ENCODE data around the gene OLFM4.
"Not testable (repeated sequence)": the region's sequence is repeated elsewhere in the genome, so short reads cannot be mapped to it uniquely, and the experiment has no call there.

The OLFM4 gene, protein sequence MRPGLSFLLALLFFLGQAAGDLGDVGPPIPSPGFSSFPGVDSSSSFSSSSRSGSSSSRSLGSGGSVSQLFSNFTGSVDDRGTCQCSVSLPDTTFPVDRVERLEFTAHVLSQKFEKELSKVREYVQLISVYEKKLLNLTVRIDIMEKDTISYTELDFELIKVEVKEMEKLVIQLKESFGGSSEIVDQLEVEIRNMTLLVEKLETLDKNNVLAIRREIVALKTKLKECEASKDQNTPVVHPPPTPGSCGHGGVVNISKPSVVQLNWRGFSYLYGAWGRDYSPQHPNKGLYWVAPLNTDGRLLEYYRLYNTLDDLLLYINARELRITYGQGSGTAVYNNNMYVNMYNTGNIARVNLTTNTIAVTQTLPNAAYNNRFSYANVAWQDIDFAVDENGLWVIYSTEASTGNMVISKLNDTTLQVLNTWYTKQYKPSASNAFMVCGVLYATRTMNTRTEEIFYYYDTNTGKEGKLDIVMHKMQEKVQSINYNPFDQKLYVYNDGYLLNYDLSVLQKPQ

DNA sequence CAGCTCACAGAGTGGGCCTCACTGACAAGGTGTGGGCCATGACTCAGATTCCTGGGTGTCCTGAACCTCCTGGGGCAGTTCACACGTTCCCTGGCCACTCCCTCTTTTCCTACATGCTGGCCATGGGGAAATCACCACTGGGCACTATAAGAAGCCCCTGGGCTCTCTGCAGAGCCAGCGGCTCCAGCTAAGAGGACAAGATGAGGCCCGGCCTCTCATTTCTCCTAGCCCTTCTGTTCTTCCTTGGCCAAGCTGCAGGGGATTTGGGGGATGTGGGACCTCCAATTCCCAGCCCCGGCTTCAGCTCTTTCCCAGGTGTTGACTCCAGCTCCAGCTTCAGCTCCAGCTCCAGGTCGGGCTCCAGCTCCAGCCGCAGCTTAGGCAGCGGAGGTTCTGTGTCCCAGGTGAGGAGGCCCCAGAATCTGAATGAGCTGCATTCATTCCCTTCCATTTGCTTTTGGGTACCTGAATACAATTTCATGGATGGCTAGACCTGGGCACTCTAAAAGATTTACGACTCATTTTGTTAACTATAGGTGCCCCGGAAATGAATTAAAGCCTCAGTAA lies at the start of gene OLFM4:
Gene OLFM4, plus strand, starts transcription at position 177 of the 567 bp plus-strand sequence. Its CDS starts 24 bp downstream, at position 201.
- DNase-seq (ENCODE audit: low read depth): no peak

DNA sequence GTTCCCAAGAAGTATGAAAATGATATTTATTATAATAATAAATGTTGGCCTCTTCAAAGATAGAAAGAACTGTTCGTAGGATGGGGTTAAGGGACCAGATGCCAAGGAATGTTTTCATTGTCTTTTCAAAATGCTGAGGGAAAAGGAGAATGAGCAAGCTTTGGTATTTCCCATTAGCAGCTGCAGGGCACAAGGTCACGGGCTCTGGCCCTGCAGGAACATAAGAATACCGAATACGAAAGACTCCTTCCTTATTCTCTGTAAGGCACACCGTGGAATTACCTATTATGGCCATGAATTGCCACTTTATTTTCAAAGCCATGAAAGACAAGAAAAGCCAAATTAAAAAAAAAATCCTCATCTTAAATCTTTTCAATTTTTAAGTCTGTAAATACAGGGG lies 49.6 kb upstream of the OLFM4 start:
- DNase-seq (ENCODE audit: low read depth): no peak

DNA sequence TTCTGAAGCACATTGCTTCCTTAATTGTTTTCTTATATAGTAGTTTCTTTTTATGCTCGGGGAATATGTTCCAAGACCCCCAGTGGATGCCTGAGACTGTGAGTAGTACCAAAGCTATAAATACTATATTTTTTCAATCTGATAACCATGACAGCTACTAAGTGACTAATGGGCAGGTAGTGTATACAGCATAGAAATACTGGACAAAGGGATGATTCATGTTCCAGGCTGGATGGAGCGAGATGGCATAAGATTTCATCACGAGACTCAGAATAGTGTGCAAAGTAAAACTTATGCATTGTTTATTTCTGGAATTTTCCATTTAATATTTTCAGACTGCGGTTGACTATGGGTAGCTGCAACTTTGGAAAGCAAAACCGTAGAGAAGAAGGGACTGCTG lies 47.9 kb upstream of the OLFM4 start:
- no peak for DNase-seq (ENCODE audit: low read depth)

DNA sequence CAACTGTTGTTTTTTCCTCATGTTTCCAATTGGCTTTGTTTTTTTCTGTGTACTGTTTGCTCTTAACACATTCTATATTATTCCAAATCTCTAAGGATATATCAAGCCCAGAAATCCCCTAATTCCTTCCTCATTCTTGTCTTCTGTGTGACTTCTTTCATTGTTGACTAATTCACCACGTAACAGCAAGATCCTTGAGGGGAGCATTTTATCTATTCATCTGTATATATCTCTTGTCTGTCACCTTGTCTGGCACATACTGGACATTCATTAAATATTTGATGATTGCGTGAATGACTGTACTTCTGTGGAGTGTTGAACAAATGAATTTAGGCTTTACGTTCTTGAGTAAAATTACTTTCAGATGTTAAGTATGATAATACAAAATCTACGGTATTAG lies 44.8 kb upstream of the OLFM4 start:
- no peak for DNase-seq (ENCODE audit: low read depth)

DNA sequence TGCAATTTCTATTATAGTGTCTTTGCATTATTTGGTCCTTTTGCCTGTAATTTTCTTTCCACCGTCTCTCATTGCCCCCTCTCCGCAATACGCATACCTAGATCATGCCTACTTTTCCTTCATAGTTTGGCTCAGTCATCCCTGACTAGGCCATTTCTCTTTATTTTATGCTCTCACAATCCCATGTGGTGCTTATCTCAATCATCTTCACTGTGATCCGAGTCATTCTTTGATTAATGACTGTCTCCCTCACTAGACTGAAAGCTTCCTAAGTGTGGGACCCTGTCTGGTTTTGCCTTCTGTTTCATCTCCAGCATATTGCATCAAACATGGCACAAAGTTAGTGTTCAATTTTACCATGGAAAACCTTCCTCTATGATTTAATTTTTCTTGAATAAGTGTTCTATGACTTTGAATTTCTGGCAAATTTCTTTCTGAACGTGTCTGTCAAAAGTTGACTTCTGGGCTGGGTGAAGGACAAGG lies 43.7 kb upstream of the OLFM4 start:
- no peak for DNase-seq (ENCODE audit: low read depth)

DNA sequence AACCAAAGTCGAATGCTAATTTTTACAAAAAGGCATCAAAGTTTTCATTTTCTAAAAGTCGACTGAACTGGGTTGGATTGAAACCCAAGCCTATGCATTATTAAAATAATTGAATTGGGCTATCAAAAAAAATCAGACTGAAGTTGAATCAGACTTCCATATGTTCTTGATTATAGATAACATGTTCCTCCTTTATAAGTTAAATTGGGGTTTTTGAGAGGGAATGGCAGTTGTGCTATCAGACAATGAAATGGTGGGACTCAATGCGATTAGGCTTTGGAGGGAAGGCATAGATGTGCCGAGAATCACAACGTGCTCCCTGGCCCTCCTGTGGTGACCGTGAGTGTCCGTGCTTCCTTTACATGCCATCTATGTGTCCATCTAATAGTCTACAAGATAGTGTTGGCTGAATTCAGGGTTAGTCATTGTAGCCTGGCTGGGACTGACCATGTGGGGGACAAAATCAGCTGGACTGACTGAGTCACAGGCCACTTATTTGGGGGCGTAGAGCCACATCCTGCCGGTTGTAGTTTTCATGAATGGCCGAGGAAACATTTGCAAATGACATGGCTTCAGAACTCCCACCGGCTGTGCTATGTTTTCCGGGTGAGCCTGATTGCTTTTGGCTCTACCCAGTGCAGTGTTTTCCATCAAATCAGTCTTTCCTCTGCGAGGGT lies 37.1 kb upstream of the OLFM4 start:
- no peak for DNase-seq (ENCODE audit: low read depth)

DNA sequence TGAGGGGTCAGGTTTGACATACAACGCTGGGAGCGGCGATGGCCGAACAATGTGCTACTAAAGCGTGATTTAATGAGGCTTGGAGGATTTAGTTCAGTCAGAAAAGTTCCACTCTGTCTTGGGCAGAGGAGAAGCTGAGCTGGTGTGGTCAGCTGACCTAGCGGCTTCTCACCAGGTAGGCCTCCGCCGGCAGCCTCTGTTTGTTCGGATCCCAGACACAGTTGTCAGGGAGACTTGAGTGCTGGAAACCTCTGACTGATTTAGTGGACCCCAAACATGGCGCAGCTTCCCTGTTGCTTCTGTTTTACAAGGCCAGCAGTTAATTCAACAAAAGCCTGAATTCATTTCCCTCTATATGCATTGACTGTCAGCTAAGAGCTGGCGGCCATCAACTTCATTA lies 36.5 kb upstream of the OLFM4 start:
- no peak for DNase-seq (ENCODE audit: low read depth)

DNA sequence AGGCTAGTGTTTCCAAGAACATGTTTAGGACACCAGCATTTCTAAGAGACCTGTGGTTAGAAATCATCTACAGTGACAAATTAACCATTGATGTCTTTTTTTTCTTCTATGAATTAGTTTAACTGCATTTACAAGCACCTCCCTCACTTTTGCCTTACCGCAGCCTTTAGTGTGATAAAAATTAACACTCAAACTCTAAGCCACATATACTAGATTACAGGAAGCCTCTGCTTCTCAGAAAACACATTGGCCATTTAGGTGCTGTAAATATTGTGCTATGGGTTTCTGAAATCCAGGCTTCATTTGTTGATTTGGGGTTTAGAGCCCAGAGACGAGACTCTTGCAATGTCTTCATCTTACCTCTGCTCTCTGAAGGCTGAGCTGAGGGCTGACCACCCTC lies 34.6 kb upstream of the OLFM4 start:
- no peak for DNase-seq (ENCODE audit: low read depth)

DNA sequence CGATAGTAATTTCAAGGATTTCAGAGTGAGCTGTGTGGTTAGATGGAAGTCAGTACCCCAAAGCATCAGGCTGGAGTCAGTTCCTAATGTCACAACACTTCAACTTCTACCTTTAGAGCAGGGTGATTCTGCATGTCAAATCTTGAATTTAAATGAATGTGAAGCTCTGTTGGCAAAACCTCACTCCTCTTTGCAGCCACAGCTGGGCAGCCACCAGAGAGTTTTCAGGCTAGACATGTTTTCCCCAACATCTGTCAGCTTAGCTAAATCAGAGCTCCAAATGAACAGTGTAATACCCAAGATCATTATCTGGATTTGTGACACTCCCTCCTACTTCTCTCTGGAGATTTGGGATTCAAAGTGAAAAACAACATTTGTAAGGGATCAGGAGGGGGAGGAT lies 33.7 kb upstream of the OLFM4 start:
- no peak for DNase-seq (ENCODE audit: low read depth)

DNA sequence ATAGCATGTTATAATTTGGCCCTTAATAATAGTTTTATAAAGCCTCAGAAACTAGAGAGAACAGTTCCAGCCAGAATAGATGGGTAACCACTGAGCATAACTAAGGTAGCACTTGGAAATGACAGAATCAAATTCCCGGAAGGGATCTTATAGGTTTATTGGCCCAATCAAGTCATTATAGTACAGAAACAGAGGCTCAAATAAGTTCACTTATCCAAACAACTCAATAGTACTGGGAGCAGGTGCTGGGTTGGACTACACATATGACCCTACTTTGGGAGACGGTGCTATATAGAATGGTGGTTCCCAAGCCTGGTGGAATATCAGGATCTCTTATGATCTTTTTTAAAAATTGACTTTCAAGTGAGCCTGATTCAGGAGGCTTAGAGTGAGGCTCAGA lies 32.7 kb upstream of the OLFM4 start:
- DNase-seq (ENCODE audit: low read depth): no peak

DNA sequence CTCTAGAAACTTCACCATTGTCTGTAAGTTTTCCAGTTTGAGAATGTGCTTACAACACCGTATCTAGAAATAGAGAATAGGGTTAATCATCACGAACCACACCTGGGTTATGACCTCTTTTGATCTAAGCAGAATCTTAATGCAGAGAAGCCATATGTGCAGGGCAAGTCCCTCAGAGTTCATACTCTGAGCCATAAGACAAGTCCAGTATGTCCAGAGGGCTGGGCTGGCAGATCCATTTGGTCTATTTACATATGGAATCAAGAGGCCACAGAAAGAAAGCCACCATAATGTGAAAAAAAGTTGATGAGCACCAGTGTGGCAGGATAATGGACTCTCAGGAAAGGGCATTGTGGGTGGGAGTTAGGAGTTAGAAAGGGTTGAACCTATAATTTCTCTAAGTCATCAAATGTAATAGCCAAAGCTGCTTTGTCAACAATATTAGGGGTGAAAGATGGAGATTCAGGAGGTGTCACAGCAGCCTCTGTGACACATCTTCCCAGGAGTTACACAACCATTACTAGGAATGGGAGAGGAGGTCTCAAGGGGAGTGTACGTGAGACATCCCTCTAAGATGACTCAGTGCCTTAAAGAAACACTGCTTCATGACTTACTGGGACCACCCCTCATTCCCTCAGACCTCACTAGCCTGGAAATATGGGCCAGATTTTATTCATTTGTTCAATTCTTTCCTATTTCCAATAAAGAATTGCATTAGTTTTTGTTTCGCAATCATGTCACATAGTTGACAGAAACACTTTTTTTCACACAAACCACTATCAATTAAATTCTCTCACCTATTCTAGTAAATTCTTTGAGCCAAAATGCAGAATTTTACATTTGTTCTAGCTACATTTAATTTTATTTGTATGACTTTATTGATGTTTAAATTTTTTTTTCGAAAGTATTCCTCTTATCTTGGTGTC lies 30.4 kb upstream of the OLFM4 start:
- no peak for DNase-seq (ENCODE audit: low read depth)

DNA sequence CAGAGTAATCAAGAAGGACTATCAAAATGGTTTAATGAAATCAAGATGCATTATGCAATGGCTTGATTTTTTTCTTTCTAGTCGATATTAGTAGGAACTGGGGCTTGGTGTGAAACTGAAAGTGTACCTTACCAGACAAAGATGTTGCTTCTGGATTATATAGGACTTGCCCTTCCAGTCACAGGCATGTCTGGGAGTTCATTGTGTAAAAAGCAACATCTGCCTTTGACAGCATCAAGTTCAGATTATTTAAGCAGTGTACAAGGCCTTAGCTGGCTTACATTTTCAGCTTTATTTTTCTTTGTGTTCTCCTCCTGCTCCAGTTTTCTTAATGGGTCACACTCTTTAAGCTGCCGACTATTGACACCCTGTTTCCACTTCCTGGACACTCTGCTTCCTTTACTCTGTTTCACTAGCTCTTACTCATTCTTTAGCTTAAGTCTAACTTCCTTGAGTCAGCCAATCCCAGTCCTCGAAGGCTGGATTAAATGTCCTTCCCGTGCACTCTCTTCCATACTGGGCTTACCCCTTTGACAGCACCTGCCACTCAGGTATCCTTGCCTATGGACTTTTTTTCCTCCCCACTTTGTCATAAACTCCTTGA lies 29.4 kb upstream of the OLFM4 start:
- DNase-seq (ENCODE audit: low read depth): no peak

DNA sequence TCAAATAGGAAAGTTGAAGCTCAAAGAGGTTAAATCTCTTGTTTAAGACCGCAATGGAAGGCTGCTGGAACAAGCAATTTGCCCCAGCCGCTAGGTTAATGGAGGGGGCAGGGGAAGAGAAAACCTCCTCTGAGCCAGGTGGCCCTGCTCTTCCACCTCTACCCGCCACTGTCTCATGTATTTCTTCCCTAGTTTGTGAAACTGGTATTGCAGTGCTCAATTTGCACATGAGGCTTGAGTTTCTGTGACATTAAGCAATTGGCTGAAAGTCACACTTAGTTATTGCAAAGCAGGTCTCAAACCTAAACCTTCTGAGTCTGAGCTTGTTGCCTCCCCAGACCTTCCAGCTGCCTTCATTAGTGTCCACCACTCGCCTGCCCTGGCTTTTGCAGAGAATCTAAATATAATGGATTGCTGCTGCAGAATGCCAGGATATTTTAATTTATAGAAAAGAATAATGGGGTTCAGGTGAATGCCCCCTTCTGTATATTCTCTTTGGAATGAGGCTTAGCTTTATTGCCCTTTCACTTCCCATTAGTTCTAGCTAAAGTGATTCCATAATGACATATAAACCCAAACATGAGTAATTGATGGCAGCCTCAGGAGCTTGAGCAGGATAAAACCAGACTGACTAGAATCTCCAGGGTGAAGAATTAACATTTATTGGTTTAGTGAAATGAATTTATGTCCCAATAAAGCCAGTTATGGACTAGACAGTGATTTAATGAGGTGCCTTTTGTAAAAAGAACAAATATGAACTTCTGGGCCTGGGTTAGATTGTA lies 27.0 kb upstream of the OLFM4 start:
- DNase-seq (ENCODE audit: low read depth): no peak

DNA sequence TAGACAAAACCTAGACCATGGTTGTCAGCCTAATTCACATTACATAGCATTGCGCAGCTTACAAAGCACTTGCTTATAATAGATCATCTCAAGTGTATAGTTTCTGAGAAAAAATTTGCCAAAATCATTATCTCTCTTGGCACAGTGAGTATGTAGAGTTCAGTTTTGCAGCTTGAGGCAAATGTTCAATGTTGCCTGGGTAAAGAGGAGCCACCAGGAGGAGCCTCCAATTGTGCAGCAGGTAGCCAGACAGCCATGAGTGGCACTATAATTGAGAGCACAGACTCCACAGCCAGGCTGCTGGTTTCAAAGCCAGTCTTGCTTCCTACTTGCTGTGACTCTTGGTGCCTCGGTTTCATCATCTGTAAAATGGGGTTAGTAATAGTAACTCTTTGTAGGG lies 24.0 kb upstream of the OLFM4 start:
- no peak for DNase-seq (ENCODE audit: low read depth)

DNA sequence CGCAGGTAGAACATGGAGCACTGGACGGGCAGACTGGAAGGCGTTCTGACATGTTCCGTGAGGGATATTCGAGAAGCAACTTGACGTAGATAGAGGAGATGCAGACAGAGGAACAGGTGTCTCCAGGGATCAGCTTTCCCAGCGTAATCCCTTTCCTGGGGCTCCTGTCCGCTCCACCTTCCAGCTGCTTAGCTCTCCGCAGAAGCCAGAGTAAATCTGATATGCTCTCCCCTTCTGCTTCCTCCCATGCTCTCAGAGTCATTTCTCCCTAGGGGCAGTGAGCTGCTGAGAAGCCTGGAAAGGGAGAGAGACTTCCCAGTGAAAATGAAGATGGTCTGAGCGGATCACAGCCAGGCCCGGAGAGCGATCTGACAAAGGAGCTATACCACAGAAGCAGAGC lies 23.0 kb upstream of the OLFM4 start:
- DNase-seq (ENCODE audit: low read depth): no peak

DNA sequence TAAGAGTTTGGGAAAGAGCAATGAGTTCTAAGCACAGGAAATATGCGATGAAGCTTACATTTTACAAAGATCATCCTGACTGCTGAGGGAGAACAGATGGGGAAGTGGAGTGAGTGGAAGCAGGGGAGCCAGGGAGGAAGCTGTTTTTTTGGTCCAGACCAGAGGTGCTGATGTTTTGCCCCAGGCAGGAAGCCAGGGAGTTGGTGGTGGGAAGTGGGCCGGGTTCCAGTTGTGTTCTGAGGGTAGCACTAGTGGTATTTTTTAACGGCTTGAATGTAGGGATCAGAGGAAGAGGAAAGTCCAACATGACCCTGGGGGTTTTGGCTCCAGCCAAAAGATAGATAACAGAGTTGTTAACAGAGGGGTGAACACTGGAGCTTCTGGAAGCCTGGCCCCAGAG lies 20.7 kb upstream of the OLFM4 start:
- no peak for DNase-seq (ENCODE audit: low read depth)

DNA sequence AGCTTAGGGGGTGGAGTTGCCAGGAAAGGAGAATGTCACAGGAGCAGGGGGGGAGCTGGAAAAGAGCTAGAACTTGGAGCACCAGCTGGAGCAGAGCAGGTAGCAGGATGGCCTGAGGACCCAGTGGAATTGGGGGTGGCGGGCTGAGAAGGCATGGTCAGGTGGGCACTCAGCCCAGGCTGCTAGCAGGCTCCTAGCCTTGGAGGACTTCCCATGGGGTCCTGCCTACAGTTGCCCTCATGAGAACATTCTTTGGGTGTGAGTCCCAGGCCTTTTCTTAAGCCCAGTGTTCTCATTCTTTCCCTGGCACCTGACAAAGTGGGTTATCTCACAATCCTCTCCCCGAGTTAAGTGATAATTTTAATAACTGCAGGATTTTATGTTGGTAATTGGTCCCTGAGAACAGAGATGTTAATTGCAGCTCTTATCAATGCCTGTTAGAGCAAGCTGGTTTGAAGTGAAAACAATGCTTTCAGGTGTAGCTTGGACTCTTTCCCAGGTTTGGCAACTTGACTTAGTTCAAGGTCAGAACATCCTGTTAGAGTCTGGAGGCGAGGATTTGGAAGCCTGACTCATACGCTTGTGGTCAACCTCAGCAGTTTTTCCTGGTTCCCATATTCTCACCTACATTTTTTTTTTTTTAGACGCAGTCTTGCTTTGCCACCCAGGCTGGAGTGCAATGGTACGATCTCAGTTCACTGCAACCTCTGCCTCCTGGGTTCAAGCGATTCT lies 18.1 kb upstream of the OLFM4 start:
- DNase-seq (ENCODE audit: low read depth): no peak

DNA sequence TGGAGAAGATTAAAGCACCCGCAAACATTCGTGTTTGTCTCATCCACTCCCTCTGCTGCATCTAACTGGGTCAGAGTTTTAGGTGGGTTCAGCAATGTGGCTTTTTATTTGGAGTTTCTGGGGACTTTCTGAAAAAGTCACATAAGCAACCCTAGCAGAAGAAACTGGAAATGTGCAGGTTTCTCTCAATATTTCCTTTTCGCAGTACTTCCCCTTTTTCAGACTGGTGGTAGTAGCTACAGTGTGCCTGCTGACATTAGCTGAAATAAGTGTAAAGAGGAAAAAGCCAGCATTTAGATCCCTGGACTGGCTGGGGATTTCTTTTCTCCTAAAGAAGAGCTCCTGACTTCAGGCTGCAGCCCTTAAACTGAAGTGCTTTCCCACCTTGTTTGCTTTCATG lies 15.9 kb upstream of the OLFM4 start:
- no peak for DNase-seq (ENCODE audit: low read depth)

DNA sequence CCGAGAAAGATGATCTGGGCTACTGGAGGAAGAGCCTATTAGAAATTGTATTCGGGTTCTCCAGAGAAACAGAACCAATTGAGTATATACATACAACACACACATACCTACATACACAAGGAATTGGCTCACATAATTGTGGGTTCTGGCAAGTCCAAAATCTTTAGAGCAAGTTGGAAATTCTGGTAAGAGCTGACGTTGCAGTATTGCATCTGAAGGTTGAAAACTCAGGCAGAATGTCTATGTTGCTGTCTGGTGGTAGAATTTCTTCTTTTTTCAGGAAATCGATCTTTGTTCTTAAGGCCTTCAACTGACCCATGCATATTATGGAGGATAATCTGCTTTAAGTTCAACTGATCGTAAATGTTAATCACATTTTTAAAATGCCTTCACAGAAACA lies 15.5 kb upstream of the OLFM4 start:
- no peak for DNase-seq (ENCODE audit: low read depth)

DNA sequence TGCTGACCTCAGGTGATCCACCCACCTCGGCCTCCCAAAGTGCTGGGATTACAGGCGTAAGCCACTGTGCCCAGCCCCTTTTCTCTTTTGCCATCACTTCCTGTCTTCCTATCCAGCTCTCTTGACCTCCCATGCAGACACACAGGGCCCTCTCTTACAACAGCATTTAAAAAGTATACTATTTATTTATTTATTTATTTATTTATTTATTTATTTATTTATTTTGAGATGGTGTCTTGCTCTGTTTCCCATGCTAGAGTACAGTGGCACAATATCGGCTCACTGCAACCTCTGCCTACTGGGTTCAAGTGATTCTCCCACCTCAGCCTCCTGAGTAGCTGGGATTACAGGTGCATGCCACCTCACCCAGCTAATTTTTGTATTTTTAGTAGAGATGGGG lies 14.6 kb upstream of the OLFM4 start:
- DNase-seq (ENCODE audit: low read depth): not testable (repeated sequence)
